H54 (cell line): ENCODE results near the gene ZBTB7C.

Experiments used
- DNase-seq: peaks from one replicate; pipeline ENCODE4 v3.0.0; 2011; ENCODE audit warnings: low spot score, mixed read lengths; ENCODE audit not compliant: insufficient read length
- FAIRE-seq: peaks from 3 replicates; lab custom pipeline; 2011; peaks lifted over from hg19 to GRCh38; lab: Jason Lieb, UNC
- POLR2A ChIP-seq: IDR thresholded peaks from 2 replicates; pipeline ENCODE4 v1.6.1; 2011; ENCODE audit warnings: low read depth, mild to moderate bottlenecking, low read length

Gene ZBTB7C

GRCh38 chr18:48151421-48152065 lies 257.6 kb downstream of the ZBTB7C start:
- FAIRE-seq = no peak
- no peak for TF ChIP-seq POLR2A

GRCh38 chr18:48149020-48149685 lies 260.0 kb downstream of the ZBTB7C start:
- no peak for TF ChIP-seq POLR2A
- no peak for DNase-seq
- FAIRE-seq = no peak

More at GRCh38 chr18:48151421-48152065, 257.6 kb downstream of the ZBTB7C start:
- DNase-seq = no peak

GRCh38 chr18:48142994-48143393 lies 266.2 kb downstream of the ZBTB7C start:
- DNase-seq = no peak
- no peak for TF ChIP-seq POLR2A
- no peak for FAIRE-seq

GRCh38 chr18:48142353-48142752 lies 266.8 kb downstream of the ZBTB7C start:
- FAIRE-seq (no peak), DNase-seq (no peak)
- TF ChIP-seq POLR2A = no peak

GRCh38 chr18:48140731-48141130 lies 268.5 kb downstream of the ZBTB7C start:
- TF ChIP-seq POLR2A = no peak
- DNase-seq = no peak
- FAIRE-seq = no peak

- no peak for TF ChIP-seq POLR2A
- FAIRE-seq (peak; percentile 68), DNase-seq (peak; percentile 83)
Measured at GRCh38 chr18:48139431-48140347, 269.5 kb downstream of the ZBTB7C start.

GRCh38 chr18:48138660-48139430 lies 270.3 kb downstream of the ZBTB7C start:
- FAIRE-seq (no peak), DNase-seq (no peak)
- TF ChIP-seq POLR2A = no peak

- TF ChIP-seq POLR2A = no peak
- DNase-seq (no peak), FAIRE-seq (no peak)
Measured at GRCh38 chr18:48138210-48138609, 271.0 kb downstream of the ZBTB7C start.

- DNase-seq (no peak), FAIRE-seq (no peak)
- no peak for TF ChIP-seq POLR2A
Measured at GRCh38 chr18:48137374-48138081, 271.7 kb downstream of the ZBTB7C start.

GRCh38 chr18:48136827-48137373 lies 272.3 kb downstream of the ZBTB7C start:
- no peak for FAIRE-seq
- TF ChIP-seq POLR2A = no peak
- DNase-seq = no peak

GRCh38 chr18:48136051-48136826 lies 272.9 kb downstream of the ZBTB7C start:
- TF ChIP-seq POLR2A = no peak
- no peak for FAIRE-seq
- DNase-seq = no peak
